ENCODE measurements around the gene NPTN. TPM values are rescaled to one million over a fixed set of nuclear protein-coding genes. Genes with fewer than 3 reads are reported as not detected.

The NPTN gene
- polyA plus RNA-seq, 1 donor (not counting 4 experiments of a cell fraction or from before 2014, with no cell fraction given): 223 TPM

GRCh38 chr15:73601451-73602445 is 31.4 kb downstream of the NPTN start:
- peak; percentile 79 for FAIRE-seq
- H3K79me2 ChIP-seq (ENCODE audit: control insufficient read depth, insufficient read depth, low read length): peaks cover 99% of the 10 kb centered on the region
- peaks cover 9% of the 10 kb centered on the region for H3K9me1 ChIP-seq (ENCODE audit: control insufficient read depth, extremely low read depth, insufficient read depth, low read length)
- H3K4me1 ChIP-seq (ENCODE audit: control insufficient read depth, extremely low read depth, insufficient read depth, low read length): peaks cover 60% of the 10 kb centered on the region
- H3K27ac ChIP-seq (ENCODE audit: control insufficient read depth, insufficient read depth, low read length): peak overlapping the region; percentile 68
- H3K4me2 ChIP-seq (ENCODE audit: control insufficient read depth, extremely low read depth, insufficient read depth, low read depth, low read length): peak overlapping the region; percentile 77
- no peak for DNase-seq (ENCODE audit: low read depth, low spot score)
- H3K36me3 ChIP-seq (ENCODE audit: control insufficient read depth in 2 of 2, extremely low read depth in 1 of 2, insufficient read depth in 2 of 2, low read length in 2 of 2): peaks cover 0 to 5% of the 10 kb centered on the region in 2 experiments
- dilution Hi-C loops (cut with MboI; ENCODE audit: extremely low pct_ligation_motif_present, low sequenced_read_pairs): no loop called here
- TF ChIP-seq CTCF (optimal IDR thresholded peaks at IDR 0.05 in 1 of 3, IDR thresholded peaks at IDR 0.05 in 1 of 3, conservative IDR thresholded peaks at IDR 0.05 in 1 of 3; ENCODE audit: extremely low read depth in 1 of 3, insufficient read depth in 2 of 3, low read length in 3 of 3): no peak
- TF ChIP-seq EZH2 (IDR thresholded peaks at IDR 0.05; ENCODE audit: low read length): no peak
- peaks cover 17% of the 10 kb centered on the region for H4K20me1 ChIP-seq (ENCODE audit: control insufficient read depth, extremely low read depth, insufficient read depth, low read length)
- H3K27me3 ChIP-seq (ENCODE audit: control insufficient read depth, extremely low read depth, insufficient read depth, low read length): no peaks in the 10 kb centered on the region
- no peaks in the 10 kb centered on the region for H3K9me3 ChIP-seq (ENCODE audit: control insufficient read depth, low read depth, low read length)
- peak overlapping the region; percentile 51 for H3K9ac ChIP-seq (ENCODE audit: control insufficient read depth, extremely low read depth, insufficient read depth, low read length)
- peak overlapping the region in 2 of 3 experiments; percentile 28 to 36 for H3K4me3 ChIP-seq (ENCODE audit: control insufficient read depth in 2 of 3, extremely low read depth in 1 of 3, insufficient read depth in 2 of 3, low read depth in 1 of 3, low read length in 3 of 3)
- no peak overlapping the region for H2AFZ ChIP-seq (ENCODE audit: control insufficient read depth, low read length)

GRCh38 chr15:73600413-73601335 is 32.5 kb downstream of the NPTN start:
- Histone ChIP-seq H3K9me1 (ENCODE audit: control insufficient read depth, extremely low read depth, insufficient read depth, low read length) (peaks cover 9% of the 10 kb centered on the region), H3K36me3 (ENCODE audit: control insufficient read depth in 2 of 2, extremely low read depth in 1 of 2, insufficient read depth in 2 of 2, low read length in 2 of 2) (peaks cover 0 to 8% of the 10 kb centered on the region in 2 experiments), H3K4me2 (ENCODE audit: control insufficient read depth, extremely low read depth, insufficient read depth, low read depth, low read length) (peak overlapping the region; percentile 77), H3K79me2 (ENCODE audit: control insufficient read depth, insufficient read depth, low read length) (peaks cover 99% of the 10 kb centered on the region), H3K4me3 (ENCODE audit: control insufficient read depth in 2 of 3, extremely low read depth in 1 of 3, insufficient read depth in 2 of 3, low read depth in 1 of 3, low read length in 3 of 3) (peak overlapping the region in 1 of 3 experiments; percentile 4), H3K27me3 (ENCODE audit: control insufficient read depth, extremely low read depth, insufficient read depth, low read length) (no peaks in the 10 kb centered on the region), H3K9ac (ENCODE audit: control insufficient read depth, extremely low read depth, insufficient read depth, low read length) (peak overlapping the region; percentile 51), H4K20me1 (ENCODE audit: control insufficient read depth, extremely low read depth, insufficient read depth, low read length) (peaks cover 17% of the 10 kb centered on the region), H3K9me3 (ENCODE audit: control insufficient read depth, low read depth, low read length) (no peaks in the 10 kb centered on the region), H3K4me1 (ENCODE audit: control insufficient read depth, extremely low read depth, insufficient read depth, low read length) (peaks cover 60% of the 10 kb centered on the region), H3K27ac (ENCODE audit: control insufficient read depth, insufficient read depth, low read length) (peak overlapping the region; percentile 68), H2AFZ (ENCODE audit: control insufficient read depth, low read length) (no peak overlapping the region)
- FAIRE-seq (no peak), DNase-seq (ENCODE audit: low read depth, low spot score) (no peak)
- TF ChIP-seq CTCF (optimal IDR thresholded peaks at IDR 0.05 in 1 of 3, IDR thresholded peaks at IDR 0.05 in 1 of 3, conservative IDR thresholded peaks at IDR 0.05 in 1 of 3; ENCODE audit: extremely low read depth in 1 of 3, insufficient read depth in 2 of 3, low read length in 3 of 3) (no peak), EZH2 (IDR thresholded peaks at IDR 0.05; ENCODE audit: low read length) (no peak)
- dilution Hi-C loops (cut with MboI; ENCODE audit: extremely low pct_ligation_motif_present, low sequenced_read_pairs): no loop called here

Data from keratinocyte (primary cell).